GM12864 (cell line): ENCODE data around the gene ARR3.

Experiments used
- DNase-seq: peaks from one replicate; pipeline ENCODE4 v3.0.0-alpha.2; 2011; ENCODE audit warnings: low read depth
- H3K4me3 ChIP-seq: 2 replicates; pipeline ENCODE4 v1.5.1; 2011; ENCODE audit warnings: mild to moderate bottlenecking, low read depth, low read length, control low read depth
- CTCF ChIP-seq: IDR thresholded peaks from 2 replicates; pipeline ENCODE4 v1.5.1; 2011; ENCODE audit warnings: low read depth, mild to moderate bottlenecking, moderate library complexity, low read length, control low read depth, inconsistent platforms; ENCODE audit errors: missing control alignments

Gene ARR3

GRCh38 chrX:70268034-70268433, at the start of gene ARR3:
Gene ARR3 (plus strand): TSS chrX:70268334. CDS start chrX:70269386, 1,052 bp downstream.
- no peak for DNase-seq
- TF ChIP-seq CTCF = no peak
- no peak within 1 kb of the TSS for H3K4me3 ChIP-seq

- TF ChIP-seq CTCF = no peak
- no peak overlapping the region for H3K4me3 ChIP-seq
- no peak for DNase-seq
Observed at GRCh38 chrX:70219938-70220764, 48.0 kb upstream of the ARR3 start.

- DNase-seq = no peak
- TF ChIP-seq CTCF = no peak
- H3K4me3 ChIP-seq = no peak overlapping the region
Observed at GRCh38 chrX:70226048-70226447, 42.1 kb upstream of the ARR3 start.

GRCh38 chrX:70226687-70227086, 41.4 kb upstream of the ARR3 start:
- TF ChIP-seq CTCF = no peak
- DNase-seq = no peak
- no peak overlapping the region for H3K4me3 ChIP-seq

DNA sequence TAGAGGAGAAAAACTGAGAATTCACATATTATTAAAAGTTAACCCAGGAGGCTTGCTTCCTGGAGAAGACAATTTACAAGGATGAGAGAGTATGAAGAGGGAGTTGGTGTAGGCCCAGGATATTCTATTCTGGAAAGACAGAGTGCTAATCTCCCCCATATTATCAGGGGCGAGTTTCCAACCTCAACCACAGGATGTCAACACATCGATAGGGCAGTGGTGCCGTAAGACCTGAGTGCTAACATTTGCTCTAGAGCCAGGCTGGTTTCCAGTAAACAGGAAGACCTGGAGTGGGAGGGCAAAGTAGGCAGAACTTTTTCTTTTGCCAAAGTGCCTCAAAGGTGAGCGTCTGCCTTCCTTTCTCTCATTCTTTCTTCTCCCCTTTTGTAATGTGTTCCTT, 36.5 kb upstream of the ARR3 start:
- no peak for TF ChIP-seq CTCF
- H3K4me3 ChIP-seq = no peak overlapping the region
- DNase-seq = no peak

DNA sequence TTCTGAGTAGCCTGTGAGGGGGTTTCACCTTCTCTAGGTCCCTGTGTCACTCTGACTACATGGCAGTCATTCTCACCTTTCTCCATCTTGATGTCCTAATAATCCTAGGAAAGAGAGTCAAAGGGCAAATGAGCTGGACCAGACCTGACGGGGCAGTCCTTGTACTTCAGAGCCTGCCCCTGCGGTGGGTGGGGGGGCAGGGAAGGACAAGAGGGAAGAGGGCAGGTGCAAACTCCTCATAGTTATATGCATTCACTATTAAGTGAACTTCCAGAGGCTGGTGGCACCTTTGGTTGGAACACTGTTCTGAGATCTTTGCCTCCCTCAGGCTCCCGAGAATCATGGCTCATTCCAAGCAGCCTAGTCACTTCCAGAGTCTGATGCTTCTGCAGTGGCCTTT, 33.8 kb upstream of the ARR3 start, which contains the start of gene AWAT1:
Gene AWAT1 (plus strand): TSS at position 301 of the 400 bp plus-strand sequence. CDS start 41 bp downstream, at position 342.
- H3K4me3 ChIP-seq = no peak within 1 kb of the TSS
- TF ChIP-seq CTCF = no peak
- DNase-seq = no peak

DNA sequence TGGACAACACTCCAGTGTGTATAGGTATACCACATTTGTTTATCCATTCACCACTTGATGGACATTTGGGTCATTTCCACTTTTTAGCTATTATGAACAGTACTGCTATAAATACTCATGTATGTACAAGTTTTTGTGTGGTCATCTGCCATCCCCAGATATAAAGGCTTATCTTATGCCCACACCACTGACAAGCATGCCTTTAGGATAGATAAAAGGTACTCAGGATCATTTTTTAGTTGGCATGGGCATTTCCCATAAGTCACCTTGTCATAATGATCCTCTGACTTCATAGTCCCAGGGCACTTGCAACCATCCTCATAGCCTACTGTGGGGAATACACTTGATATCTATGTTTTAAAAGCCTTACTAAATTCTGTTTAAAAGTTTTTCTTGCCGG, 27.4 kb upstream of the ARR3 start:
- no peak for TF ChIP-seq CTCF
- DNase-seq = no peak

More for the DNA sequence above, 27.4 kb upstream of the ARR3 start:
- no peak overlapping the region for H3K4me3 ChIP-seq
